NCI-H446 (cell line): ENCODE results near the gene ADPRS.

Experiments used
- DNase-seq, 2 experiments: peaks; one replicate each; lab custom pipeline; 2025; lab: John Stamatoyannopoulos, UW

The ADPRS gene, protein sequence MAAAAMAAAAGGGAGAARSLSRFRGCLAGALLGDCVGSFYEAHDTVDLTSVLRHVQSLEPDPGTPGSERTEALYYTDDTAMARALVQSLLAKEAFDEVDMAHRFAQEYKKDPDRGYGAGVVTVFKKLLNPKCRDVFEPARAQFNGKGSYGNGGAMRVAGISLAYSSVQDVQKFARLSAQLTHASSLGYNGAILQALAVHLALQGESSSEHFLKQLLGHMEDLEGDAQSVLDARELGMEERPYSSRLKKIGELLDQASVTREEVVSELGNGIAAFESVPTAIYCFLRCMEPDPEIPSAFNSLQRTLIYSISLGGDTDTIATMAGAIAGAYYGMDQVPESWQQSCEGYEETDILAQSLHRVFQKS

DNA sequence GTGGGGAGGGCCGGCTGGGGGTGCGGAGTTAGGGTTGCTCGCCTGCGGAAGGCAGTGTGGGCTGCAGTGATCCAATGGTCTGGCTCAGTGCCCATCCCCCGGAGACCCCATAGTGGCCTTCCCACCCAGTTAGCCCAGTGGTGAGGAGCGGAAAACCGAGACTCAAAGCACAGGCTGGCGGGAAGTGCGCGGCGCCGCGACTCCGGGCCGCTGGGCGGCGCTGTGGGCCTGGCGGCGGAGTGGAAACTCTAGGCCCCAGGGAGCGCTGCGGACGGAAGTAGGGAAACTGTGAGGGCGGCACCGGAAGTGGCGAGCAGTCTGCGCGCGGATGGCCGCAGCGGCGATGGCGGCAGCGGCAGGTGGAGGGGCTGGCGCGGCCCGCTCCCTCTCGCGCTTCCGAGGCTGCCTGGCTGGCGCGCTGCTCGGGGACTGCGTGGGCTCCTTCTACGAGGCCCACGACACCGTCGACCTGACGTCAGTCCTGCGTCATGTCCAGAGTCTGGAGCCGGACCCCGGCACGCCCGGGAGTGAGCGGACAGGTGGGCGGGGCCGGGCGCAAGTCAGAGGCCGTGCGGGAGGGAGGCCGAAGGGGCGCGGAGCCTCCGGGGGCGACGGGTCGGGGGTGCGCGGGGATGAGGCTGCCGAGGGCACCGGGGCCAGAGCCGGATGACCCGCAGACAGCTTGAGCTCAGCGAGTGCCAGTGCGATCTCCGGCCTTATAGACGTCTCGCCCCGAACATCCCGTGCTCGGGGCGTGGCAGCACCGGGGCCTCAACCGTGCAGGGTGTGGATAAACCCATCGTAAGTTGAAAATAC lies at the start of gene ADPRS:
ADPRS (plus strand) TSS at position 316 of the 816 bp plus-strand sequence; CDS start at position 329, 13 bp downstream.
- DNase-seq, result peak; percentile 77 to 93

DNA sequence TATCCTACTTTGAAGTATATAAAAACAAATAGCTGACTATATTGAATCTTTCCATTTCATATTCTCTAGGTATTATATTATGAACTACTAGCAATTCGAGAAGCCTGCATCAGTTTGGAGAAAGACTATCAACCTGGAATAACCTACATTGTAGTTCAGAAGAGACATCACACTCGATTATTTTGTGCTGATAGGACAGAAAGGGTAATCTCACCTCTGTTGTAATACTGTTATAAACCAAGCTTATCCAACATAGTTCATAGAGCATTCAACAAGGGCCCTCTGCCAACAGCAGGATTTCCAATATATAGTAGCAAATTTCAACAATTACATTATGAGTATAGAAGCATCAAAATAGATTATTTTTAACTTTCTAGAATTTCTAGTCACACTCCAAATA lies 48.5 kb upstream of the ADPRS start:
- no peak for DNase-seq

DNA sequence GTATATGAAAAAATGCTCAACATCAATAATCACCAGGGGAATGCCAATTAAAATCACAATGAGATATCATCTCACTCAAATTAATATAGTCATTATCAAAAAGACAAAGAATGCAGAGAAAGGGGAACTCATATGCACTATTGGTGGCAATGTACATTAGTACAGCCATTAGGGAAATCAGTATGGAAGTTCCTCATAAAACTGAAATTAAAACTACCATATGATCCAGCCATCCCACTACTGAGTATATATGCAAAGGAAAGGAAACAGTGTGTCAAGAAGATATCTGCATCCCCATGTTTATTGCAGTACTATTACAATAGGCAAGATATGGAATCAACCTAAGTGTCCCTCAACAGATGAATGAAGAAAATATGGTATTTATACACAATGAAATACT lies 36.9 kb upstream of the ADPRS start:
- no peak for DNase-seq

DNA sequence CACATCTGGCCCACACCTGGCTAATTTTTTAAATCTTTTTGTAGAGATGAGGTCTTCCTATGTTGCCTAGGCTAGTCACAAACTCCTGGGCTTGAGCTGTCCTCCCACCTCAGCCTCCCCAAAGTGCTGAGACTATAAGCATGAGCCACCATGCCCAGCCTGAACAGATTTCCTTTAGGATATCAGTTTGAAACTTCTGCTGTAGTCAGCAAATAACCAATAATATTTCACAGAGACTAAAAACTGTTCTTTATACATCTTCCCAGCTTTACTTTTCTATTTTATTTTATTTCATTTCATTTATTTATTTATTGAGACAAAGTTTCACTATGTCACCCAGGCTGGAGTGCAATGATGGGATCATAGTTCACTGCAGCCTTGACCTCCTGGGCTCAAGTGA lies 34.7 kb upstream of the ADPRS start:
- DNase-seq, result no peak

DNA sequence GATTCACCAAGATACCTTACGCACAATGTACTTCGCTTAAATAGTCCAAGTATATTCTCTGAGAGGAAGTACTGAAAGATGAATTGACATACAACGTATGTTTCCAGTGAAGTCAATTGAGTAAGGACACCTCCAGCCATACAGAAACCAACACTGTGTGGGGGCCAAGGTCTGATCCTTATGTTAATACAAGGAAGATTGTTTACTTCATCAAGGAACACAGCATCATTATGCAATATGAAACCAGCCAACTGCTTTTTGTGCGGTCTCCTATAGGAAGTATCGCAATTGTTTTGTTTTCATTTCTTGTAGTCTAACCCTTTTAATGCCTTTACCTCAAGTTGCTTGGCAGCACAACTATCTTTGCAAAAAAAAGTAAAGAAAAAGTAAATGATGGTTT lies 33.0 kb upstream of the ADPRS start:
- DNase-seq, result no peak

DNA sequence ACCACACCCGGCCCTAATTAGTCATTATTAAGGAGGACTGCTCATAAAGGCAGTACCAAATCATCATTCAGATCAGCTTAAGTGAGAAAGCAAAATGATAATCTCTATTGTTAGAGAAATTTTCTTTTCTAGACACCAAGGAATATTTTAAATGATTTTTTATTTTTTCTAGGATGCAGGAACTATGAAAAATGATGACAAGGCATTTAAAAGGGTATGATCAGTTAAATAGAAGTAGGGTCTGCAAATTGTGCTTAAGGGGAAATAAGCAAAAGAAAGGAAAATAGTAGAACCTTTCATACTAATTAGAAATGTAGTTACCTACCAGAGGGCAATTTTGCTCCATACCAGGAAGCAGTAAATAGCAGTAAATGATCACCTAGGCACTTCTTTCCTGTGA lies 26.4 kb upstream of the ADPRS start:
- no peak for DNase-seq

DNA sequence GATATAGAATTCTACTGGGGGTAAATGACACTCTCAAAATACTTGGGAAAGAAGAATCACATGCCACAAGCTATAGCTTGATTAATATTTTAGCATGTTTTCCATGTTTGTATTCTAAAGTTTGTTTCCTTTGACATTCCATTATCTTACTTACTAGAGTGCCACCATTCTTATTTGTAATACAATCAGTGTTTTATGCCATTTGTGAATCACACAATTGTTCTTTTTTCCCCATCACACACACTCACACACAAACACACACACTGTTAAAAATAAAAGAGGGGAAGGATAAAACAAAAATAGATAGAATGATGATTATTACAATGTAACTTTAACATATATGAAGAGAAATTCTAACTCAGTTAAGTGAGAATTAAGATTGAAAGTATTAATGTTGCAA lies 20.8 kb upstream of the ADPRS start:
- DNase-seq, result no peak

DNA sequence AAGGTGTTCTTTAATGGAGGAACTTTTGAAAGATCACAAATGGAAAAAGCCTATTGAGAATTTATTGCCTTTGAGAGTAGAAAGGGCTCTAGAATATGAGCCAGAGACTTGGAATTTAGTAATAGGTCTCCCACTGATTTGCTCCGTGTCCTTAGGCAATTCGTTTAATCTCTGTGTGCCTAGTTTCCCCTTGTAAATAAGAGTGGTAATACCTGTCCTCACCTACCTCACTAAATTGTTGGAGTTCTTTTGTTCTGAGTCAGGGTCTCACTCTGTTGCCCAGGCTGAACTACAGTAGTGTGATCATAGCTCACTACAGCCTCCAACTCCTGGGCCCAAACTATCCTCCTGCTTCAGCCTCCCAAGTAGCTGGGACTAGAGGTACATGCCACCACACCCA lies 19.8 kb upstream of the ADPRS start:
- no peak for DNase-seq

DNA sequence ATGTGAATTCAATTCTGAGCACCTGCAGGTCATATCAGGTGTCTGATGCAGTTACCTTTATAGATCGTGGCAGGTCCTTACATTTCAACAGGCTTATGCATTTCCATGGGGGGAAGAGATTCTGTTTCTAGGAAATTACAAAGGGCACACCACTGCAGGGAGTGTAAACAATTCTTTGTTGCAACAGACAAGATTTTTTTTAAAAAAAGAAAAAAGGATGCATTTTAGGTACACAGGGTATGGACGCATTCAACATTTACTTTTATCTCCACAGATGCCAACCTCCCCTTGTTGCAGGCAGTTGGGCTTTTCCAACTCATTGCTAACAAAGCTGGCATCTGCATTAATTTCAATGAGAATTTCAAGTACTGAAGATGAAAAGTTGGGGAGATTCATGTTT lies 18.3 kb upstream of the ADPRS start:
- DNase-seq, result no peak

DNA sequence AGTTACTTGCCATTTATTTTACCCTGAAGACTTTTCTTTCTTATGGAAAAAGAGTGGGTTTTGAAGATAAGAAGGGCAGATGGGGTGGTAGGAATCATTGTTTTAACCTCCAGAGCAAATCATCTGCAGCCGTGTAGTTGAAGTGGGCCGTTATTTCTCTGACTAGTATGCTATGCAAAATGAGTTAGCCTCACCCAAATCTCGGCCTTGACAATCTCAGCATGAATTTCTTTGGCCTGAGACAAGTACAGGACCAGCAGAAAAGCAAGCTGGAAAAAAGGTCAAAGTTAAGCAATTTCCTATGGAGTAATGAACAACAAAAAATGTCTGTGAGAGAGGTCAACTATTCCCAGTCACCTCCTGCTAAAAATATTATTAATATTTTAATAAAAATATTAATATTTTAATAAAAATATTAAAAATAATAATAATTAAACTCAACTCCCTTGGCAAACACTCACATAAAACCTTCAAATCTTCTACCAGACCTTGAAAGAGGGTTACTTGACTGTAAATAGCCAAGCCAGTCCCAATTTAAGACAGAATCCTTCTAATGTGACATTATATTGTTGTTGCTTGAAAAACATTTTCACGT lies 11.6 kb upstream of the ADPRS start:
- DNase-seq, result no peak

DNA sequence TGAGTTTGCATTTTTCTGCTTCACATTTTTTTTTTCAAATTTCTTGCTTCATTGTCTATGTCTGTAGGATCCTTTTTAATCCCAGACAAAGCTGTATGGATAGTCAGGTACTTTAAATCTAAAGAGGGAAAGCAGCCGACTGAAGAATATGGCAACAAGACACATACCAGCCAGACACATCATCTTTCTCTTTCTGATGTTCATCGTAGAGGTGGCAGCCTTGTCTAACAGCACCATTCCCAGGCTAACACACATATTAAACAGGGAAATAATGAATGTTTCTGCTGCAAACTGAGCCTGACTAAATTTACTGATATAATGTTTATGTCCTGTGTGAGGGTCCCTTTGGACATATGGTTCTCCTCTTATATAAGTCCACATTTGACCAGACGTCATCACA lies 8.5 kb upstream of the ADPRS start:
- DNase-seq, result no peak

DNA sequence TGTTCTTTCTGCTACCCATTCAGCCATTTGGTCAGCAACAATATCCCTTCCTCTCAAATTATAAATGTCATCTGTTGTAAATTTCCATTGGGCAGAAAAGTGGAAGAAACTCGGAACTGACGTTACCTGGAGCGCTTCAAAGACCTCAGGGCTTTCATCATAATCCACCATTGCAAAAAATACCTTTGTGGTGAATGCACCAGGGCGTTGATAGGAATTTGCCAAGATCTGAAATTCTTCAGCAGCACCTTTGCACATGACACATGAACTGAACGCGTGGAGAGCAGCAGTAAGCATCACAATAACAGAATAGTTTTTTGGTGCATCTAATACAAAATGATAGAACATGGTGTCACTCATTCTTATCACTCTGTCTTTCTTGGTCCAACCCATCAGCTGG lies 7.9 kb upstream of the ADPRS start:
- no peak for DNase-seq

DNA sequence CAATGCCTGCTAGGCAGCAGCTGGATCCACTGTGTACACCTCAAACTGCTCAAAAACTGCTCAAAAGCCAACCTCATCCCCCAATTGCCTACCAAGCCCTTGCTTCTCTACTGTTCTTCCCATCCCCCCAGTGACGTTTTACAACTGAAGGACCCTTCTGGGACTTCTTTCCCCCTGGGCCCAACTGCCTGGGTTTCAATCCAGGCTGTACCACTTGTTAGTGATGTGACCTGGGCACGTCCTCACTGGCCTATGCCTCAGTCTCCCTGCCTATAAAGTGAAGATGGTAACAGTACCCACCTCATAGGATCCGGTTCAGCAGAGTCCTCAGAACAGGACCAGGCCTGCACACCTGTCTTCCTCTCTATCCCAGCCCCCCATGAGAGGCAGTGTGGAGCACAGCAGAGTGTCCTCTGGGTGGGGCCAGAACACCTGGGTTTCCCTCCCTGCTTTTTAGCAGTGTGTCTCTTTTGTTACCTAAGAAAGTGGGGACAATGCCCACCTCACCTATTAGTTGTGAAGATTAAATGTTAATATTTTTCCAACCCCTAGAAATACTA lies 6.7 kb upstream of the ADPRS start:
- DNase-seq, result no peak

DNA sequence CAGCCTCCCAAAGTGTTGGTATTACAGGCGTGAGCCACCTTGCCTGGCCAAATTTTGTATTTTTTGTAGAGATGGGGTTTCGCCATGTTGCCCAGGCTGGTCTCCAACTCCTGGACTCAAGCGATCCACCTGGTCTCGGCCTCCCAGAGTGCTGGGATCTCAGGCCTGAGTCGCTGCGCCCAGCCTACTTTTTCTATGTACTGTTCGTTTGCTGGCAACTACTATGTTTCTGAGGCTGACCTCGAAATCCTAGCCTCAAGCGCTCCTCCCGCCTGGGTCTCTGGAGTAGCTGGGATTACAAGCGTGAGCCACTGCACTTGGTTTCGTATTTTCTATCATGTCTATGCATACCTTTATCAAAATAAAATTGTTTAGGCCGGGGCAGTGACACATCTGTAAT lies 5.5 kb upstream of the ADPRS start:
- DNase-seq, result no peak

DNA sequence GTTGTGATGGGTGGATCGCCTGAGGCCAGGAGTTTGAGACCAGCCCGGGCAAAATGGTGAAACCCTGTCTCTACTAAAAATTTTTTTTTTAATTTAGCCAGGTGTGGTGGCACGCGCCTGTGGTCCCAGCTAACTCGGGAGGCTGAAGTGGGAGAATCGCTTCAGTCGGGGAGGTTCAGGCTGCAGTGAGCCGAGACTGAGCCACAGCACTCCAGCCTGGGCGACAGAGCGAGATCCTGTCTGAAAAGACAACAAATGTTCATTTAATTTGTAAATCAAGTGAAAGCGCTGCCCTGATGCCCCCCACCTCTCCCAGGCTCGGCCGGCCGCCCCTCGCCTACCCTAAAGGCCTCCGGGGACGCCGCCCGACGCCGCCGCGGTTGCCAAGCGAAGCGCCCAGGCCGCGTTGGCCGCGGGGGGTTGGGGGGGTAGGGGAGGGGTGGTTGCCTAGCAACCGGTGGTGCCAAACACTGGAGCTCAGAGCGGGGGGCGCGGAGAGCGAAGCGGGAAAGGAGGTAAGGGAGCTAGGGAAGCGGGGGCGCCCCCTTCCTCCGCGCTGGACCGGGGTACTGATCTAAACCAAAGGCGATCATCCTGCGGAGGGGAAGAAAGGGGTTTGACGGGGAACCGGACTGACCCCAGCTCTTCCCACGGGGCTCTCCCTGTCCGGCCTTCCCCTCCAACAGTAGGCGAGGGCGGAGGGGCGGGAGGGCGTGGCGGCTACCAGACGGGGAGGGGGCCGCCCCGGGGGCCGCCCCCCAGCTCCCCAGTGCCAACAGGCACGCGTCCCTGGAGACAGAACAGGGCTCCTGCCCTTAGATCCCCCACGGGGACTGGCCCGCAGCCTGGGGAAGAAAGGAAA lies 4.8 kb upstream of the ADPRS start, which contains the start of gene TEKT2:
TEKT2 (plus strand) TSS at position 460 of the 862 bp plus-strand sequence. CDS start 828 bp downstream, outside the sequence.
- DNase-seq, result no peak

DNA sequence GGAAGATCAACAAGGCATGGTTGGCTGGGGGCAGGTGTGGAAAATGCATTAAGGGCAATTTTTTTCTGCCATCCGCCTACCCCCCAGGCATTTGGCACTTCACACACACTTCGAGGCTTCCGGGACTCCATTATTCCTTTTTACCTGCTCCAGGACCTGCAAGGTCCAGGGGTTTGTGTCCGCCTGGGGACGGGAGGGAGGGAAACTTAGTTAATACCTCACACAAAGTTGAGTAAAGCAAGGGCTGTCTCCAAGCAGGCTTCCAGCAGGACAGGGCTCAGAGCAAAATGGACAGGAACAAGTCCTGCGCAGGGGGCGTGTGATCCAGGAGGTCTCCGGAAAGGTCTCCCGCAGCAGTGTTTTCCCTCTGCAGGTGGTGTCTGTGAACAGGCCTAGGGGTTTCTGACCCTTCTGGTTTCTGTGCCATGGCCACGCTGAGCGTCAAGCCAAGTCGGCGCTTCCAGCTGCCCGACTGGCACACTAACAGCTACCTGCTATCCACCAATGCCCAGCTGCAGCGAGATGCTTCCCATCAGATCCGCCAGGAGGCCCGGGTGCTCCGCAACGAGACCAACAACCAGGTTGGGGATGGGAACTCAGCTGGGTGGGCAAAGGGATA lies 4.1 kb upstream of the ADPRS start:
- DNase-seq, result no peak

DNA sequence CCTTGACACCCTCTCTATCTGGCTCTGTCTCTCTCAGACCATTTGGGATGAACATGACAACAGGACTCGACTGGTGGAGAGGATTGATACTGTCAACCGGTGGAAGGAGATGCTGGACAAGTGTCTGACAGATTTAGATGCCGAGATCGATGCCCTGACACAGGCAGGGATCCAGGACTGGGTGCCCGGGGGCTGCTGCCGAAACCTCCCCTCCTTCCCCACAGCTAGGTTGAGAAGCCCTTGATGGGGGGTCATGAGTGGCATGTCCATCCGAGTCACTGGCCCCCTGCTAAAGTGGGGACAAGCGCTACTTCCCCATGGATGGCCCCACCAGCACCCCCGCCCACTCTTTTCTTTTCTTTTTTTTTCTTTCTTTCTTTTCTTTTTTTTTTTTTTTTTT lies 3.6 kb upstream of the ADPRS start:
- DNase-seq, result no peak

DNA sequence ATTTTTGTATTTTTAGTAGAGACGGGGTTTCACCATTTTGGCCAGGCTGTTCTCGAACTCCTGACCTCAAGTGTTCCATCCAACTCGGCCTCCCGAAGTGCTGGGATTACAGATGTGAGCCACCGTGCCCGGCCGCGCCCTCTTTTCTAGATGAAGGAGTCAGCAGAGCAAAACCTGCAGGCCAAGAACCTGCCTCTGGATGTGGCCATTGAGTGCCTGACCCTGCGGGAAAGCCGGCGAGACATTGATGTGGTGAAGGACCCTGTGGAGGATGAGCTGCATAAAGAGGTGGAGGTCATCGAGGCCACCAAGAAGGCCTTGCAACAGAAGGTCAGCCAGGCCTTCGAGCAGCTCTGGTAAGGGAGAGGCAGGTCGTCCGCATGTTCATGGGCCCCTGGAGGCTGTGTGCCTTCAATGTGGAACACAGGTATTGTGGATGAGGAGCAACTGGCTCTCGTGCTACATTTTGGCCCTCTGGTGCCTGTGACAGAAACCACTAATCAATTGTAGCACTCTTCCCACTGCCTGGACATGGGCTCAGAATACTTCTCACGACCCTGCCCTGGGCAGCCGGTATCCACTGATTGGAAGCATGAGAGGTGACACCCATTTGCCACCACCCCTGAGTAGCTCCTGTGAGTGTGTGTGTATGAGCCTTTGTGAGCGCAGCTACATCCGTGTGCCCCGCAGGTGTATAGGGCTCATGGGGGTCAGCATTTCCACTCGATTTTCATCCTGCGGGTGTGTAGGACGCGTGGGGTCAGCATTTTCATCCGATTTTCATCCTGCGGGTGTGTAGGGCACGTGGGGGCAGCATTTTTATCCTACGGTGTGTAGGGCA lies 2.8 kb upstream of the ADPRS start:
- DNase-seq, result no peak

DNA sequence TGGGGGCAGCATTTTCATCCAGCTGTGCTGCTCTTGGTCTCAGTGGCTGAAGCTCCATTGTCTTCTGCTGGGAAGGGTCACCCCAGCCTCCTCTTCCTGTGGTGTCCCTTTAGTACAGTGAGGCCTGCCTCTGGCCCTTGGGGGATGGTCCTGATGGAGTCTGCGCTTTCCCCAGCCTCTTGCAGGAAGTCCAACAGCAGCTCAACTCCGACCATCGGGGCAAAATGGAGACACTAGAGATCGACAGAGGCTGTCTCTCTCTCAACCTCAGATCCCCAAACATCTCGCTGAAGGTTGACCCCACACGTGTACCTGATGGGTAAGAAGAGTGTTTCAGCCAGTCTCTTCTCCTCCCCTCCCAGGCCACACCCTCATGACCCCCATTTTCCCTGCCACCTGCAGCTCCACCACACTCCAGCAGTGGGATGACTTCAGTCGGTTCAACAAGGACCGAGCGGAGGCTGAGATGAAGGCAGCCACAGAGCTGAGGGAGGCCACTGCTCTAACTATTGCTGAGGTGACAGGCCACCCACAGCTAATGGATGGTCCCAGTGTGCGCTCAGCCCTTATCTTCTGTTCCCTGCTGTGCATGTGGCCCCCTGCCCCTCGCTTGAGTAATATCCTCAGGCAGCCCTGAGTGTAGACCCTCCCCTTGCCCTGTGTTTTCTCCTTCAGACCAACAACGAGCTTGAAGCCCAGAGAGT lies 2.0 kb upstream of the ADPRS start:
- no peak for DNase-seq
